ENCODE measurements around the gene ILRUN.
"Not testable (repeated sequence)": the region's sequence is repeated elsewhere in the genome, so short reads cannot be mapped to it uniquely, and the experiment has no call there.

ILRUN gene

GRCh38 chr6:34663371-34663770 is 33.2 kb downstream of the ILRUN start:
- no peak for DNase-seq

GRCh38 chr6:34661357-34661756 is 35.2 kb downstream of the ILRUN start:
- no peak for DNase-seq

- DNase-seq: no peak
Observed at GRCh38 chr6:34658605-34659265, 37.8 kb downstream of the ILRUN start.

GRCh38 chr6:34657979-34658480 is 38.5 kb downstream of the ILRUN start:
- DNase-seq: not testable (repeated sequence)

- peak; percentile 39 for DNase-seq
Observed at GRCh38 chr6:34657307-34657978, 39.1 kb downstream of the ILRUN start.

GRCh38 chr6:34657037-34657306 is 39.6 kb downstream of the ILRUN start:
- no peak for DNase-seq

- DNase-seq: no peak
Observed at GRCh38 chr6:34656378-34657036, 40.1 kb downstream of the ILRUN start.

GRCh38 chr6:34655876-34656377 is 40.6 kb downstream of the ILRUN start:
- DNase-seq: not testable (repeated sequence)

- no peak for DNase-seq
Observed at GRCh38 chr6:34654061-34654710, 42.4 kb downstream of the ILRUN start.

- no peak for DNase-seq
Observed at GRCh38 chr6:34652263-34652662, 44.3 kb downstream of the ILRUN start.

- no peak for DNase-seq
Observed at GRCh38 chr6:34650823-34651222, 45.7 kb downstream of the ILRUN start.

GRCh38 chr6:34650232-34650631 is 46.3 kb downstream of the ILRUN start:
- not testable (repeated sequence) for DNase-seq

GRCh38 chr6:34648806-34649205 is 47.8 kb downstream of the ILRUN start:
- no peak for DNase-seq
